Activated CD4-positive, alpha-beta memory T cell treated with anti-CD3 and anti-CD28 coated beads, Interleukin-2, amount 10 ng/mL, durations not matched to agents 7 days and 5 days (primary cell): ENCODE measurements around the gene ATG16L2. TPM values are rescaled to one million over a fixed set of nuclear protein-coding genes. Genes with fewer than 3 reads are reported as not detected.
A peak's percentile ranks its signal among the peaks of the same experiment; 100 is the strongest.

Source experiments
- CTCF ChIA-PET: fragments of 350-600 bp; sonication (Branson Sonifier 250); formaldehyde crosslinking; loops from one replicate; lab custom pipeline; 2021; ENCODE audit warnings: antibody characterized with exemption, inconsistent platforms; lab: Charles Lee
- POLR2A ChIA-PET: fragments of 350-600 bp; sonication (Branson Sonifier 250); formaldehyde crosslinking; loops from one replicate; lab custom pipeline; 2021; ENCODE audit warnings: antibody characterized with exemption; lab: Charles Lee
- DNase-seq: peaks from one replicate; pipeline ENCODE4 v3.0.0-alpha.2; 2020
- H3K27ac Mint-ChIP-seq: one replicate; pipeline ENCODE4 v1.8.0; 2021; ENCODE audit warnings: mild to moderate bottlenecking, mixed read lengths
- H3K27me3 Mint-ChIP-seq: one replicate; pipeline ENCODE4 v1.8.0; 2021; ENCODE audit warnings: mixed read lengths
- H3K36me3 Mint-ChIP-seq: one replicate; pipeline ENCODE4 v1.8.0; 2021; ENCODE audit warnings: low read depth, mixed read lengths
- H3K4me1 Mint-ChIP-seq: one replicate; pipeline ENCODE4 v1.8.0; 2021; ENCODE audit warnings: mixed read lengths
- H3K4me3 Mint-ChIP-seq: one replicate; pipeline ENCODE4 v1.8.0; 2021; ENCODE audit warnings: mild to moderate bottlenecking, mixed read lengths
- H3K9me3 Mint-ChIP-seq: one replicate; pipeline ENCODE4 v1.8.0; 2021; ENCODE audit warnings: mixed read lengths
- total RNA-seq, 2 experiments: library from RNA; stranded (reverse); gene quantifications; one replicate each; pipeline ENCODE4 v1.2.3, GENCODE V29; 2021

ATG16L2 gene
- total RNA-seq, 2 experiments from 2014 or later: 135 to 137 TPM

DNA sequence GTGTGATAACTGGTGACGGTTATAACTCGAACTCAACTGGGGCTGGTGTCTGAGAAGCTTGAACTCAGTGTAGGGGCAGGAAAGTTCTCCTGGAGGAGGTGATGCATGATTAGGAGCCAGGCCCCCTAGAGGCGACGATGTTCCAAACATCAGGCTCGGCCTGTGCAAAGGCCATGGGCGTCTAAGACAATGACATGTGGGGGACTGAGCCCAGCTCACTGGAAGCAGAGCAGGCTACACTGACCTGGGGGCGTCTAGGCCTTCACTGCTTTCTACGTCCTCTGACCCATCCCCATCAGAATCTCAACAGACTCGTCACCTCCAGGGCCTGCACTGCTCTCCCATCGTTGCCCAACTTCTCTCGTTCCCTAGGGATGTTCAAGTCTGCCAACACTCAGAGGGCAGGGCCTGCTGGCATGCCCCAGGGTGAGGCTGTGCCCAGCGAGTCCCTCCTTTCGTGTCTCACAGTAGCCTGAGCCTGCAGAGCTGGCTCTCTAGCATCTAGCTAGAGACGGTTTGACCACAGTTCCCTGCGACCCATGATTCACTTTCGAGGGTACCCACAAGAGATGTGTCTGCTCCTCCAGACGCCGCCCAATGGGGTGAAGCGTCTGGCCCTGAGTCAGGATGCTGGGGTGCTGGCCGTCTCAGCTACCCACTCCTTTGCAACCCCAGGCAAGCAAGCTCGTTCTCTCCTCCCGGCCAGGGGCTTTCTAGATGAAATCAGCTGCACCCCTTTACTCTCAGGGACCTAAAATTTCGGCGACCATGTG is 1.1 kb upstream of the ATG16L2 start:
- DNase-seq: peak; percentile 83
- Mint-ChIP-seq H3K4me3 (peak overlapping the region; percentile 95), H3K27ac (peak overlapping the region; percentile 95), H3K4me1 (peaks cover 50% of the 10 kb centered on the region), H3K27me3 (no peaks in the 10 kb centered on the region), H3K36me3 (peaks cover 62% of the 10 kb centered on the region), H3K9me3 (no peaks in the 10 kb centered on the region)
- POLR2A ChIA-PET: interaction anchor here (0.8 to 5.0 kb wide), 24 partner anchors 9 to 590 kb away, joined by 3 to 58 read pairs (median 4); partner anchors contain the start of genes ARAP1, FCHSD2 and STARD10
- CTCF ChIA-PET: interaction anchor here (0.6 to 5.2 kb wide), 18 partner anchors 13 to 442 kb away, joined by 3 to 44 read pairs (median 5); partner anchors contain the start of gene STARD10

DNA sequence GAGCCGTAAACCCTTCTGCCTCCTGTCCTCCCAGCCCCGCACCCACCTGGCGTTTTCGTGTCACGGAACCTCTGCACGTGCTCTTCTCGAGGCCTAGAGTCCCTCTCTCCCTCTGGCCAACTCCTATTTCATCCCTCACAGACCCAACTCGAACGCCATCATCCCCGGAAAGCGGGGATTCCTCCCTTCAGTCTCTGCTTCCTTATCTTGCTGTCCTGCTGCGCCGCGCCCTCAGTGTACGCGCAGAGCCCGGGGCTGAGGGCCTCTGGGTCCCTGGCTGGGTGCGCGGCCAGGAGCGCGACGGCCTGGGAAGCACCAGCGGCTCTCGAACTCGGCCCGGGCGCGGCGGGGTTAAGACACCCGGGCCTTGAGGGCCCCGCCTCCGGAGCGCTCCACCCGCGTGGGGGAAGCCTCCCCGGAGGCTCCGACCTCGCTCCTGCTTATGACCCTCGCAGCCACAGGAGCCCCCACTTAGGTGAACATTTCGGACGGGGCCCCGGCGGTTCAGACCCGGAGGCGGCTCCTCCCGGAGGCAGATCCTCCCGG is 398 bp upstream of the ATG16L2 start:
- Mint-ChIP-seq H3K36me3 (peaks cover 64% of the 10 kb centered on the region), H3K27me3 (no peaks in the 10 kb centered on the region)

DNA sequence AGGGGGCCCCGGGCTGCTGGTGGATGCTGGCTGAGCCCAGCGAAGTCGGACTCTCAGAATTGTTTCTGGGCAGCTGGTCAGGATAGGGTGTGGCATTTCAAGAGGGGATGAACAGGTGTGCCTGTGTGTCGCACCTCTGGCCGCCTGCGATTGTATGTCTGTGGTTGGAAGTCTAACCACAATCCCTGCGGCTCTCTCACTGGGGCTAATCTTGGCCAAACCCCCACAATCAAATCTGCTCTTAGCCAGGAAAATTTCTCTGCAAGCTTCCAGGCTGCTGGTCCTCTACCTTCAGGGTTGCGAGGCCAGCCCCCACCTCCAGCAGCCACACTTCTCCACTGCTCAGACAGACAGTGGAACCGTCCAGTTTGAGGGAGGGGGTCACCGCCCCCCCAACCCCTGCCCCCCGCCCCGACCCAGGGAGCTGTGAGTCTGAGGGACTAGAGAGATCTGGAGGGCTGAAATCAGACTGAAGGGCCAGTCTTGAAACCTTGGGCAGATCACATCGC is 953 bp downstream of the ATG16L2 start:
- Mint-ChIP-seq H3K4me1 (peaks cover 54% of the 10 kb centered on the region), H3K4me3 (peak overlapping the region; percentile 99), H3K9me3 (no peaks in the 10 kb centered on the region), H3K27me3 (no peaks in the 10 kb centered on the region), H3K36me3 (peaks cover 66% of the 10 kb centered on the region), H3K27ac (peak overlapping the region; percentile 99)
- ChIA-PET POLR2A (interaction anchor here (0.9 to 5.0 kb wide), 19 partner anchors 12 to 362 kb away, joined by 3 to 58 read pairs (median 4); partner anchors contain the start of genes FCHSD2 and STARD10), CTCF (interaction anchor here (1.1 to 2.5 kb wide), 5 partner anchors 12 to 328 kb away, joined by 6 to 14 read pairs (median 8); partner anchors contain the start of gene STARD10)
- DNase-seq: no peak

More for the DNA sequence above, 398 bp upstream of the ATG16L2 start:
- POLR2A ChIA-PET: interaction anchor here (0.8 to 5.0 kb wide), 25 partner anchors 8 to 590 kb away, joined by 3 to 58 read pairs (median 5); partner anchors contain the start of genes ARAP1, FCHSD2 and STARD10
- DNase-seq: no peak
- peak overlapping the region; percentile 95 for H3K4me3 Mint-ChIP-seq
- H3K4me1 Mint-ChIP-seq: peaks cover 49% of the 10 kb centered on the region
- no peaks in the 10 kb centered on the region for H3K9me3 Mint-ChIP-seq
- H3K27ac Mint-ChIP-seq: peak overlapping the region; percentile 95
- CTCF ChIA-PET: interaction anchor here (0.6 to 5.2 kb wide), 16 partner anchors 13 to 441 kb away, joined by 3 to 44 read pairs (median 6); partner anchors contain the start of gene STARD10

DNA sequence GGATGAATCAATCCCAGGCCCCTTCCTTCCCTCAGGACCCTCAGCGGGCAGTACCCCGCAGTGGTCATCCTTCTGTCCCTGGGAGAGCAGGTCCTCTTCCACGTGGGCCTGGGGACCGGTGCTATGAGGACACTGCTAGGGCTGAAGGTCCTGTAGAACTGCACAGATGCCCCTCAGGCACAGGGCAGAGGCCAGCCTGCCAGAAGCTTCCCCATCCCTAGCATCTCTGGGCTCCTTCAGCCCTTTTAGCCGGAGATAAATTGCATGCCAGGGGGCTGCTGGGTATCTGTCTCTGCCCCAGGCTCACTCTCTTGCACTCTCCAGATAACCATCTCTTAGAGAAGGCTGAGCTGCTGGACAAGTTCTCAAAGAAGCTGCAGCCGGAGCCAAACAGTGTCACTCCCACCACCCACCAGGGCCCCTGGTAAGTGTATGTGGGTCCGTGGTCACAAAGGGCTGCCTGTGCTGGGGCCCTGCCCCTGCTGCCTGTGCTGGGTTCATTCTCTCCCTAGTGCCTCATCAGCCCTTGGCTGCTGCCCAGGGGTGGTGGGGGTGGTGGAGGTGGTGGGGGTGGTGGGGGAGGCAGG is 2.3 kb downstream of the ATG16L2 start:
- DNase-seq: no peak
- Mint-ChIP-seq H3K27ac (peak overlapping the region; percentile 99), H3K4me3 (peak overlapping the region; percentile 99), H3K4me1 (peaks cover 53% of the 10 kb centered on the region), H3K9me3 (no peaks in the 10 kb centered on the region), H3K36me3 (peaks cover 68% of the 10 kb centered on the region), H3K27me3 (no peaks in the 10 kb centered on the region)
- CTCF ChIA-PET: interaction anchor here (0.7 to 2.5 kb wide), 6 partner anchors 15 to 361 kb away, joined by 3 to 14 read pairs (median 8); partner anchors contain the start of gene STARD10
- POLR2A ChIA-PET: interaction anchor here (0.8 to 5.0 kb wide), 14 partner anchors 11 to 327 kb away, joined by 3 to 58 read pairs (median 4); partner anchors contain the start of genes FCHSD2 and STARD10

DNA sequence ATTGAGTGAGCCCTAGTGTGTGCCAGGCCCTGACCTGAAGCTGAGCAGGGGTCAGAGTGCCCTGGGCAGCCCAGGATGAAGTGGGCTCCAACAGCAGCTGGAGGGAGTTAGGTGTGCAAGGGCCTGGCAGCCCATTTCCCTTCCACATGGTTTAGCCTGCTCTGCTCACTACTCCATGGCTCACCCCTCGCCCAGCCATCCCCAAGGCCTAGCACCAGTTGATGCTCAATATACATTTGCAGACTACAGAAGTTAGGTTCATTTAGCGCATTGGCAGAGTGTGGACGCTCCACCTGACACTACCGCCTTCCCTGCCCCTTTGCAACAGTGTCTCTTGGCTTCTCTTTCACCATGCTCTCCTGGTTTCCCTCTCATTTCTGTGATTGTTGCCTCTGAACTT is 3.8 kb downstream of the ATG16L2 start:
- H3K4me1 Mint-ChIP-seq: peaks cover 43% of the 10 kb centered on the region
- ChIA-PET POLR2A (interaction anchor here (1.8 kb wide), 1 partner anchor 14 kb away, joined by 6 read pairs; no protein-coding TSS in a partner anchor), CTCF (no interaction called here)
- H3K9me3 Mint-ChIP-seq: no peaks in the 10 kb centered on the region
- H3K27me3 Mint-ChIP-seq: no peaks in the 10 kb centered on the region
- H3K36me3 Mint-ChIP-seq: peaks cover 60% of the 10 kb centered on the region
- DNase-seq: no peak
- H3K4me3 Mint-ChIP-seq: peak overlapping the region; percentile 5
- peak overlapping the region; percentile 45 for H3K27ac Mint-ChIP-seq

DNA sequence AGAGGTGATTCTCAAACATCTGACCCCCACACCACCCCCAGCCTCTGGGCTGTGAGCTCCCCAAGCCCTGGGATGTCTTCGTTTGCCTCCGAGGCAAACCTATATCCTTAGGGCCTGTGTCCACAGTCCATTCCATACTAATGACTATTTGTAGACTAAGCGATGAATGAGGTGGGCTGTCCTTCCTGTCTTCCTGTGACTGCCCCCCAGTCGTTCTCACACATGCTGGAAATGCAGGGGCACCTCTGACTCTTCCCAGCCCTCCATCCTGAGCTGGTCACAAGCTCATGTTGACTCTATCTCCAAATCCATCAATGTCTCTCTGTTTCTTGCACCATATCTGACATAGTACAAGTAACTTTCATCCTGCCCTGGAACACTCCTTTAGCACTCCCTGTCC is 4.8 kb downstream of the ATG16L2 start:
- no peak overlapping the region for H3K27ac Mint-ChIP-seq

DNA sequence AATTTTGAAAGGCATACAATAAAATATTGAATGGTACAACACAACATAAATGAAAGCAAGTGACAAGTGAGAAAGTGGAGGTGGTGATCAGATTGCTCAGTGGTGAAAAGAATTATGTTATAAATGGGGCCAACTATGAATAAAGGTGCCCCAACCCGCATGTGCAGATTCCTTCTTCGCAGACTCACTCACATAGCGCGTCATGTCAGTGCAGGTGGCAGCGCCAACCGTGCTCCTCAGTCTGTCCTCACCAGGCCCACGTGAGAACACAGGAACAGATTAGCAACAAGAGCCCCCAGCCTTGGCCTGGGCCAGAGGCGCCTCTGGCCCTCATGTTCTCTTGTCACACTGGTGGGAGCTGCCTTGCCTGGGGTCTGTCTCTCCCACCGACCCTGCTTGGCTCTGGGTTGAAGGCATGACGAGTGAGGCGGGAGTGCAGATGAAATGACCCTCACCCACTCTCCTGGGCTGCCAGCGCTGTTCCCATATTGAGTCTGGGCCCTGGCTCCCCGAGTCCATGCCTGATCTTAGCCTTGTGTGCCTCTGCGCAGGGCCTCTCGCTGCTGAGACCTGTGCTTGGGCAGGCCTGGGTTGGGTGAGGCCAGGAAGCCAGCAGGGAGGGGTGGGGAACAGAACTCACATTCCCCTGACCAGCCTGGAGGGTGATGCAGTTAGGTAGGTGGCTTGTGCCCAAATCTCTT is 6.4 kb downstream of the ATG16L2 start:
- Mint-ChIP-seq H3K27ac (no peak overlapping the region), H3K36me3 (peaks cover 66% of the 10 kb centered on the region), H3K9me3 (no peaks in the 10 kb centered on the region), H3K27me3 (no peaks in the 10 kb centered on the region), H3K4me1 (peaks cover 47% of the 10 kb centered on the region), H3K4me3 (no peak overlapping the region)
- POLR2A ChIA-PET: interaction anchor here (0.6 kb wide), 1 partner anchor 98 kb away, joined by 3 read pairs; no protein-coding TSS in a partner anchor
- DNase-seq: no peak
- CTCF ChIA-PET: no interaction called here

More for the DNA sequence above, 4.8 kb downstream of the ATG16L2 start:
- Mint-ChIP-seq H3K4me1 (peaks cover 43% of the 10 kb centered on the region), H3K36me3 (peaks cover 64% of the 10 kb centered on the region), H3K27me3 (no peaks in the 10 kb centered on the region), H3K9me3 (no peaks in the 10 kb centered on the region), H3K4me3 (no peak overlapping the region)
- POLR2A ChIA-PET: interaction anchor here (1.8 kb wide), 1 partner anchor 13 kb away, joined by 6 read pairs; no protein-coding TSS in a partner anchor
- CTCF ChIA-PET: interaction anchor here (1.5 kb wide), 1 partner anchor 13 kb away, joined by 7 read pairs; no protein-coding TSS in a partner anchor
- no peak for DNase-seq

DNA sequence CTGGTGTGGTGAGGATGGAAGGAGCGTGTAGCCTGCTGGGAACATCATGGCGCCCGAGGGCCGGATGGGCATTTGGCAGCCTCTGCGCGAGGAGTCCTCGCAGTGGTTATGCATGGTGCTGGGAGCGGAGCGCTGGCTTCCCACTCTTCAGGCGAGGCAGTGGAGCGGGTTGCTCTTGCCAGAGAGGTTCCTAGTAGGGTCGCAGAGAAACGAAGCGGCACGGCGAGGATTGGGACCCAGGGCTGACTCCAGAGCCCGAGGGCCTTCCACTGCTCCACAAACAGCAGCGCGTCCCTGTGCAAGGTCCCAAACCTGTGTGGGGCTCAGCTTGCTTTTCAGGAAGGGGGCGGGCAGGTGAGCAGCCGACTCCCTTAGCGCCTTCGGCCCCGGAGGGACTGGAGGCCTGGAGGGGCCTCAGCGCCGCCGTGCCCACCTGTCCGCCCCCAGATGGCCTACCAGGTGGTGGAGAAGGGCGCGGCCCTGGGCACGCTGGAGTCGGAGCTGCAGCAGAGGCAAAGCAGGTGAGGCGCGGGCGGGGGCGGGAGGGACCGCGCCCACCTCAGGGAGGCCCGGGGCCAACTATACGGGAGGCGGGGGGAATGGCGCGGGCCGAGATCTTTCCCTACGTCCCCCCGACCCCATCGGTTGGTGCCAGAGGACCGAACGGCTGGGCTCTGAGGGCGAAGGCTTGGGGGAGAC is 7.2 kb downstream of the ATG16L2 start:
- Mint-ChIP-seq H3K27me3 (no peaks in the 10 kb centered on the region), H3K4me1 (peaks cover 41% of the 10 kb centered on the region), H3K9me3 (no peaks in the 10 kb centered on the region), H3K27ac (no peak overlapping the region), H3K36me3 (peaks cover 66% of the 10 kb centered on the region), H3K4me3 (no peak overlapping the region)
- DNase-seq: no peak
- CTCF ChIA-PET: interaction anchor here (2.3 kb wide), 1 partner anchor 96 kb away, joined by 8 read pairs; no protein-coding TSS in a partner anchor
- POLR2A ChIA-PET: interaction anchor here (0.6 to 1.4 kb wide), 3 partner anchors 8 to 99 kb away, joined by 3 to 6 read pairs (median 3); no protein-coding TSS in a partner anchor

DNA sequence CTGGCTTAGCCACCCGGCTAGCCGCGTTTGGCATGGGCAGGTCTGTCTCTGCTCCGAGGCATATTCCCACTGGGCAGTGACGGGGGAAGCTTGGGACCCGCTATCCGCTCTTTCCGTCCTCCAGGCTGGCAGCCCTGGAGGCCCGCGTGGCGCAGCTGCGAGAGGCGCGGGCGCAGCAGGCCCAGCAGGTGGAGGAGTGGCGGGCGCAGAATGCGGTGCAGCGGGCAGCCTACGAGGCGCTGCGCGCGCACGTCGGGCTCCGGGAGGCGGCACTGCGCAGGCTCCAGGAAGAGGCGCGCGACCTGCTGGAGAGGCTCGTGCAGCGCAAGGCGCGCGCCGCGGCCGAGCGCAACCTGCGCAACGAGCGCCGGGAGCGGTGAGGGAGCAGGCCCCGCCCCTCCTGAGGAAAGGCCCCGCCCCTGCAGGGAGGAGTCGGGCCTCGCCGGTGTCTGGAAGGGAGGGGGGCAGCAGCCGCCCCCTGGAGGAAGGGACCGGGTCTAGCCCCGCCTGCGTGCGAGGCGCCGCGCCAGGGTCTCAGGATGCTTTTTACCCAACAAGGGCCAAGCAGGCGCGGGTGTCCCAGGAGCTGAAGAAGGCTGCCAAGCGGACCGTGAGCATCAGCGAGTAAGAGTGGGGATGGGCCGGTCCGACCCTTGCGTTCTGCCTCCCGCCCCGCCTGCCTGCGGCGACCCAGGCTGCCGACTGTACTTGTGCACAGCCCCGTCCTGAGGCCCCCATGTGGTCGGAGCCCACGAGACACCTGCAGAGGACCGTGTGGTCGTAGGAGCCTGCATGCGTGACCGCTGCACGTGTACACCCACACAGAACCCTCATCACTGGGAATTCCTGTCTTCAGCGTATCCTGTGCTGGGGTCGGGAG is 7.9 kb downstream of the ATG16L2 start:
- no peak overlapping the region for H3K27ac Mint-ChIP-seq
- no peaks in the 10 kb centered on the region for H3K27me3 Mint-ChIP-seq
- no peak overlapping the region for H3K4me3 Mint-ChIP-seq
- H3K36me3 Mint-ChIP-seq: peaks cover 69% of the 10 kb centered on the region
- peaks cover 40% of the 10 kb centered on the region for H3K4me1 Mint-ChIP-seq
- DNase-seq: peak; percentile 90
- H3K9me3 Mint-ChIP-seq: no peaks in the 10 kb centered on the region
- POLR2A ChIA-PET: interaction anchor here (1.0 to 1.4 kb wide), 3 partner anchors 9 to 11 kb away, joined by 3 to 6 read pairs (median 3); no protein-coding TSS in a partner anchor
- CTCF ChIA-PET: interaction anchor here (0.9 to 2.3 kb wide), 3 partner anchors 12 to 97 kb away, joined by 3 to 8 read pairs (median 3); partner anchors contain the start of gene STARD10

DNA sequence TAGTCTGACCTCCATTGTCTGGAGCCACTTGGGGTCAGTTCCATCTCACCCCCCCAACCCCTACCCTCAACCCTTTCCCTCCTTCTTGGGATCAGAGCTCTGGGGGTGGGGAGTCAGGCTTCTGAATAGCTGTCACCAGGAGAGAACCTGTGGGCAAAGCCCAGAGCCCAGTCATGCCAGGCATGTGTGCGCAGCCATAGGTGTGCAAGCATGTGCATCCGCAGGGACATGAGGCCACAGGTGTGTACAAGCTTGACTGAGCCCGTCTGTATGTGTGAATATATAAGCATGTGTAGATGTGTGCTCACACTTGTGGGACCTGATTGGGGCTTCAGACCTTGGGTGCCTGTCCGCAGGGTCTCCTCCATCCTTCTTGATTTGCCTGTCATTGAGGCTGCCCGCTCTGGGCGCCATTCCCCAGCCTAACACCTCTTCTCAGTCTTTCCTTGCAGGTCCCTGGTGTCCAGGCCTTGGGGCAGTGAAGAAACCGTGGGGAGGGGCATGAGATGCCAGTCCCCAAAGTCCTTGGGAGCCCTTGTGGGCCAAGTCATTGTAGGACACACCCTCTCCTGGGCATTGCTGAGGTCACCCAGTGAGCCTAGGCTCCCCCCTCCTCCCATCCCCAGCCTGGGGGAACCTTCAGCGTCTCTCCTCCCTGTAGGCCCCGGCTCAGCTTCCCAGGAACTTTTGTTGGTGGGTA is 9.0 kb downstream of the ATG16L2 start:
- H3K27ac Mint-ChIP-seq: no peak overlapping the region
- CTCF ChIA-PET: interaction anchor here (0.9 to 2.3 kb wide), 3 partner anchors 11 to 98 kb away, joined by 3 to 8 read pairs (median 3); partner anchors contain the start of gene STARD10

More for the DNA sequence above, 9.0 kb downstream of the ATG16L2 start:
- POLR2A ChIA-PET: interaction anchor here (1.2 kb wide), 1 partner anchor 10 kb away, joined by 3 read pairs; no protein-coding TSS in a partner anchor
- peaks cover 66% of the 10 kb centered on the region for H3K36me3 Mint-ChIP-seq
- no peak for DNase-seq
- H3K9me3 Mint-ChIP-seq: no peaks in the 10 kb centered on the region
- no peak overlapping the region for H3K4me3 Mint-ChIP-seq
- H3K4me1 Mint-ChIP-seq: peaks cover 41% of the 10 kb centered on the region
- H3K27me3 Mint-ChIP-seq: no peaks in the 10 kb centered on the region
